CD4-positive, alpha-beta T cell (primary cell): Measurements from ENCODE around the gene LHFPL6. TPM values are rescaled to one million over a fixed set of nuclear protein-coding genes. Genes with fewer than 3 reads are reported as not detected.

Experiments
- ATAC-seq: fragments of 200-7000 bp; cut with Tn5 transposase; one replicate; pipeline ENCODE4 v1.10.0; 2022; ENCODE audit warnings: mild to moderate bottlenecking; ENCODE audit not compliant: poor library complexity
- CTCF ChIA-PET: fragments of 350-600 bp; sonication (Branson Sonifier 250); formaldehyde crosslinking; loops from one replicate; lab custom pipeline; 2021; ENCODE audit warnings: antibody characterized with exemption, inconsistent platforms; lab: Charles Lee
- POLR2A ChIA-PET: fragments of 350-600 bp; sonication (Branson Sonifier 250); formaldehyde crosslinking; loops from one replicate; lab custom pipeline; 2021; ENCODE audit warnings: antibody characterized with exemption, inconsistent platforms; lab: Charles Lee
- DNase-seq, 14 experiments: peaks; one replicate each; pipeline ENCODE4 v3.0.0-alpha.2; 2013 to 2020; ENCODE audit warnings: mixed read lengths in 2 of 14
- H3K27ac ChIP-seq, 2 donors: one replicate each; pipeline versions ENCODE4 v1.5.1 to v1.7.0; 2013; ENCODE audit warnings: low read length in 2 of 2, low read depth in 1 of 2, mild to moderate bottlenecking in 1 of 2
- H3K27me3 ChIP-seq, 2 experiments: 1 replicate in 1 of 2; 2 replicates in 1 of 2; pipeline versions ENCODE4 v1.6.1 to v1.7.0; 2013; ENCODE audit warnings: low read length in 2 of 2, control low read depth in 1 of 2, mild to moderate bottlenecking in 1 of 2, moderate library complexity in 1 of 2; ENCODE audit not compliant: insufficient read depth in 2 of 2, control insufficient read depth in 1 of 2
- H3K36me3 ChIP-seq: one replicate; pipeline ENCODE4 v1.6.1; 2013; ENCODE audit warnings: low read length, control low read depth; ENCODE audit not compliant: insufficient read depth
- H3K4me1 ChIP-seq: one replicate; pipeline ENCODE4 v1.6.1; 2013; ENCODE audit warnings: low read length, control low read depth; ENCODE audit not compliant: insufficient read depth
- H3K4me3 ChIP-seq: one replicate; pipeline ENCODE4 v1.5.1; 2013; ENCODE audit warnings: mild to moderate bottlenecking, low read length, moderate library complexity
- H3K9me3 ChIP-seq, 2 experiments: 1 replicate in 1 of 2; 2 replicates in 1 of 2; pipeline versions ENCODE4 v1.6.1 to v1.7.0; 2013; ENCODE audit warnings: low read length in 2 of 2, mild to moderate bottlenecking in 2 of 2, control low read depth in 1 of 2, moderate library complexity in 1 of 2; ENCODE audit not compliant: control insufficient read depth in 1 of 2, insufficient read depth in 1 of 2
- H3K27ac Mint-ChIP-seq: one replicate; pipeline ENCODE4 v1.8.0; 2020; ENCODE audit warnings: mixed read lengths
- H3K27me3 Mint-ChIP-seq: one replicate; pipeline ENCODE4 v1.8.0; 2021; ENCODE audit warnings: mixed read lengths
- H3K36me3 Mint-ChIP-seq: one replicate; pipeline ENCODE4 v1.8.0; 2021; ENCODE audit warnings: low read depth, mixed read lengths
- H3K4me1 Mint-ChIP-seq: one replicate; pipeline ENCODE4 v1.8.0; 2021; ENCODE audit warnings: low read depth, mixed read lengths
- H3K4me3 Mint-ChIP-seq: one replicate; pipeline ENCODE4 v1.8.0; 2020; ENCODE audit warnings: mild to moderate bottlenecking, mixed read lengths
- H3K9me3 Mint-ChIP-seq: one replicate; pipeline ENCODE4 v1.8.0; 2020; ENCODE audit warnings: mixed read lengths
- CTCF ChIP-seq: fragments of 200-600 bp; IDR thresholded peaks from one replicate; pipeline ENCODE4 v1.8.0; 2022; ENCODE audit warnings: antibody characterized with exemption, mild to moderate bottlenecking
- intact Hi-C, 2 experiments: fragments of 100-400 bp; cut with DNase I in 1 of 2; cut with micrococcal nuclease in 1 of 2; formaldehyde crosslinking; loops; one replicate each; pipeline versions ENCODE4 v1.15.1 to v1.9.0; 2023 to 2025; cut with DNase I, micrococcal nuclease
- total RNA-seq, 174 experiments: library from RNA in 2 of 174; stranded (reverse) in 2 of 174; gene quantifications; one replicate each; pipeline ENCODE4 v1.2.3 and lab custom pipeline; 2021 to 2026

The LHFPL6 gene
- total RNA-seq, 2 experiments from 2014 or later = not detected

- no peaks in the 10 kb centered on the region for H3K9me3 ChIP-seq
- ChIA-PET CTCF (no interaction called here), POLR2A (no interaction called here)
- no peak overlapping the region for H3K27ac ChIP-seq
- H3K4me3 ChIP-seq = no peak overlapping the region
- Mint-ChIP-seq H3K9me3 (no peaks in the 10 kb centered on the region), H3K4me1 (no peaks in the 10 kb centered on the region), H3K27me3 (peaks cover 19% of the 10 kb centered on the region), H3K4me3 (no peak overlapping the region), H3K36me3 (no peaks in the 10 kb centered on the region), H3K27ac (no peak overlapping the region)
- intact Hi-C loops = no loop called here
- H3K27me3 ChIP-seq = no peaks in the 10 kb centered on the region
- ATAC-seq = no peak
- no peak for TF ChIP-seq CTCF
- no peak for DNase-seq
- no peaks in the 10 kb centered on the region for H3K4me1 ChIP-seq
- no peaks in the 10 kb centered on the region for H3K36me3 ChIP-seq
Measured at GRCh38 chr13:39486758-39487157, 116.2 kb downstream of the LHFPL6 start.

GRCh38 chr13:39485314-39485700 is 117.7 kb downstream of the LHFPL6 start:
- H3K4me3 ChIP-seq = no peak overlapping the region
- no peak overlapping the region for H3K4me3 Mint-ChIP-seq
- ChIA-PET CTCF (no interaction called here), POLR2A (no interaction called here)
- ATAC-seq (no peak), DNase-seq (no peak)
- intact Hi-C loops = no loop called here
- H3K4me1 ChIP-seq = no peaks in the 10 kb centered on the region
- no peaks in the 10 kb centered on the region for H3K9me3 Mint-ChIP-seq
- no peaks in the 10 kb centered on the region for H3K36me3 ChIP-seq
- no peaks in the 10 kb centered on the region for H3K9me3 ChIP-seq
- no peak overlapping the region for H3K27ac Mint-ChIP-seq
- H3K27me3 ChIP-seq = no peaks in the 10 kb centered on the region
- H3K4me1 Mint-ChIP-seq = no peaks in the 10 kb centered on the region
- peaks cover 13% of the 10 kb centered on the region for H3K27me3 Mint-ChIP-seq
- no peak for TF ChIP-seq CTCF
- no peak overlapping the region for H3K27ac ChIP-seq
- no peaks in the 10 kb centered on the region for H3K36me3 Mint-ChIP-seq

- TF ChIP-seq CTCF = no peak
- H3K4me3 Mint-ChIP-seq = no peak overlapping the region
- H3K4me1 Mint-ChIP-seq = no peaks in the 10 kb centered on the region
- intact Hi-C loops = no loop called here
- no peak overlapping the region for H3K27ac Mint-ChIP-seq
- DNase-seq (no peak), ATAC-seq (no peak)
- Histone ChIP-seq H3K36me3 (no peaks in the 10 kb centered on the region), H3K27ac (no peak overlapping the region), H3K4me1 (no peaks in the 10 kb centered on the region), H3K27me3 (no peaks in the 10 kb centered on the region), H3K4me3 (no peak overlapping the region), H3K9me3 (no peaks in the 10 kb centered on the region)
- no peaks in the 10 kb centered on the region for H3K9me3 Mint-ChIP-seq
- ChIA-PET POLR2A (no interaction called here), CTCF (no interaction called here)
- H3K27me3 Mint-ChIP-seq = peaks cover 13% of the 10 kb centered on the region
- no peaks in the 10 kb centered on the region for H3K36me3 Mint-ChIP-seq
Measured at GRCh38 chr13:39484506-39485313, 118.3 kb downstream of the LHFPL6 start.
